HCT116 (cell line): ENCODE data around the gene IRF2BP1. TPM values are rescaled to one million over a fixed set of nuclear protein-coding genes. Genes with fewer than 3 reads are reported as not detected.

Source experiments
- ATAC-seq: fragments of 200-7000 bp; cut with Tn5 transposase; 2 replicates; pipeline ENCODE4 v1.9.1; 2020; ENCODE audit warnings: mild to moderate bottlenecking, moderate library complexity
- BruUV-seq: library from RNA; stranded (reverse); fragments of 400-500 nt; replicated peaks from 2 replicates; lab custom pipeline; 2021; lab: Mats Ljungman, UMichigan
- CTCF ChIA-PET: fragments of 300-600 bp; sonication (Branson Sonifier 250); formaldehyde crosslinking; loops from one replicate; lab custom pipeline; 2021; ENCODE audit warnings: antibody characterized with exemption; lab: Charles Lee
- POLR2A ChIA-PET: fragments of 300-600, 350-600 bp; sonication (Branson Sonifier 250); formaldehyde crosslinking; loops from one replicate; lab custom pipeline; 2021; ENCODE audit warnings: antibody characterized with exemption; lab: Charles Lee
- RAD21 ChIA-PET, 2 experiments: fragments of 300-600 bp; sonication (Branson Sonifier 250); formaldehyde crosslinking; loops; one replicate each; lab custom pipeline; 2023; ENCODE audit warnings: low total read pairs in 2 of 2; ENCODE audit not compliant: uncharacterized antibody in 2 of 2, unreplicated experiment in 2 of 2, low non-redundant PET in 1 of 2; lab: Charles Lee
- DNase-seq: peaks from one replicate; pipeline ENCODE4 v3.0.0-alpha.2; 2010; ENCODE audit warnings: low read depth, low spot score
- H2AFZ ChIP-seq: fragments of 200-600 bp; shearing (Covaris generic), sonication (generic); 2 replicates; pipeline ENCODE4 v1.6.1; 2017; ENCODE audit warnings: low read depth, mixed run types, mixed read lengths, antibody characterized with exemption, low read length; ENCODE audit not compliant: poor library complexity, severe bottlenecking
- H3K27ac ChIP-seq: 2 replicates; pipeline ENCODE4 v1.5.1; 2012; ENCODE audit warnings: low read depth, low read length
- H3K27me3 ChIP-seq: fragments of 200-600 bp; sonication (generic); 2 replicates; pipeline ENCODE4 v1.6.1; 2016; ENCODE audit warnings: mixed run types, low read length, mixed read lengths; ENCODE audit not compliant: insufficient read depth
- H3K36me3 ChIP-seq, 2 experiments: fragments of 200-500 bp in 1 of 2; fragments of 200-600 bp in 1 of 2; sonication (Bioruptor generic) in 1 of 2; sonication (generic) in 1 of 2; 2 replicates each; pipeline versions ENCODE4 v1.5.1 to v1.6.1; 2014 to 2016; ENCODE audit warnings: low read length in 2 of 2, inconsistent platforms in 1 of 2, mixed read lengths in 1 of 2, mixed run types in 1 of 2; ENCODE audit not compliant: insufficient read depth in 2 of 2, control insufficient read depth in 1 of 2
- H3K4me1 ChIP-seq, 2 experiments: fragments of 200-600 bp in 1 of 2; sonication (generic) in 1 of 2; 2 replicates each; pipeline versions ENCODE4 v1.5.1 to v1.6.1; 2012 to 2017; ENCODE audit warnings: low read length in 2 of 2, inconsistent platforms in 1 of 2, mild to moderate bottlenecking in 1 of 2, mixed read lengths in 1 of 2, mixed run types in 1 of 2, moderate library complexity in 1 of 2; ENCODE audit not compliant: insufficient read depth in 2 of 2, control insufficient read depth in 1 of 2
- H3K4me2 ChIP-seq: fragments of 200-600 bp; sonication (generic); 2 replicates; pipeline ENCODE4 v1.6.1; 2017; ENCODE audit warnings: mixed run types, low read length, mixed read lengths
- H3K4me3 ChIP-seq, 2 experiments: fragments of 200-600 bp in 1 of 2; sonication (generic) in 1 of 2; replicated peaks in 1 of 2; 2 replicates each; pipeline ENCODE4 v1.5.1; 2011 to 2016; ENCODE audit warnings: low read length in 2 of 2, control low read depth in 1 of 2, low read depth in 1 of 2, mild to moderate bottlenecking in 1 of 2, mixed read lengths in 1 of 2, mixed run types in 1 of 2
- H3K79me2 ChIP-seq: fragments of 200-600 bp; sonication (generic); 2 replicates; pipeline ENCODE4 v1.6.1; 2017; ENCODE audit warnings: mild to moderate bottlenecking, mixed run types, low read length, moderate library complexity, mixed read lengths; ENCODE audit not compliant: insufficient read depth
- H3K9ac ChIP-seq: fragments of 200-600 bp; sonication (generic); 2 replicates; pipeline ENCODE4 v1.6.1; 2016; ENCODE audit warnings: low read length, mixed read lengths
- H3K9me2 ChIP-seq: fragments of 200-600 bp; sonication (generic), shearing (Covaris generic); 2 replicates; pipeline ENCODE4 v1.6.1; 2017; ENCODE audit warnings: mixed run types, mild to moderate bottlenecking, moderate library complexity; ENCODE audit not compliant: insufficient read depth
- H3K9me3 ChIP-seq, 2 experiments: fragments of 200-500 bp in 1 of 2; fragments of 200-600 bp in 1 of 2; sonication (Bioruptor generic) in 1 of 2; sonication (generic) in 1 of 2; 2 replicates each; pipeline ENCODE4 v1.6.1; 2014 to 2017; ENCODE audit warnings: low read length in 2 of 2, mixed read lengths in 2 of 2, inconsistent platforms in 1 of 2, low read depth in 1 of 2, mild to moderate bottlenecking in 1 of 2, mixed run types in 1 of 2, moderate library complexity in 1 of 2; ENCODE audit not compliant: control insufficient read depth in 1 of 2, insufficient read depth in 1 of 2
- H4K20me1 ChIP-seq: fragments of 200-600 bp; sonication (generic), shearing (Covaris generic); 2 replicates; pipeline ENCODE4 v1.6.1; 2017; ENCODE audit warnings: mixed run types, mild to moderate bottlenecking, moderate library complexity; ENCODE audit not compliant: insufficient read depth
- ATF3 ChIP-seq: IDR thresholded peaks from 2 replicates; pipeline ENCODE4 v1.6.1; 2012
- CBX3 ChIP-seq: IDR thresholded peaks from 2 replicates; pipeline ENCODE4 v1.6.1; 2012; ENCODE audit warnings: low read depth
- CEBPB ChIP-seq: IDR thresholded peaks from 2 replicates; pipeline ENCODE4 v1.6.1; 2012; ENCODE audit warnings: low read depth
- EGR1 ChIP-seq: IDR thresholded peaks from 2 replicates; pipeline ENCODE4 v1.6.1; 2012; ENCODE audit warnings: low read depth
- ELF1 ChIP-seq: IDR thresholded peaks from 2 replicates; pipeline ENCODE4 v1.6.1; 2012; ENCODE audit warnings: low read depth, borderline replicate concordance
- EZH2phosphoT487 ChIP-seq: fragments of 200-600 bp; IDR thresholded peaks from 2 replicates; pipeline ENCODE4 v1.6.1; 2018; ENCODE audit warnings: antibody characterized with exemption, borderline replicate concordance
- JUND ChIP-seq: IDR thresholded peaks from 2 replicates; pipeline ENCODE4 v1.6.1; 2012
- MAX ChIP-seq: IDR thresholded peaks from 2 replicates; pipeline ENCODE4 v1.6.1; 2012
- POLR2A ChIP-seq: IDR thresholded peaks from 2 replicates; pipeline ENCODE4 v1.7.0; 2011; ENCODE audit warnings: borderline replicate concordance; ENCODE audit not compliant: insufficient read depth, insufficient read length; ENCODE audit errors: extremely low read depth
- POLR2AphosphoS5 ChIP-seq: IDR thresholded peaks from 2 replicates; pipeline ENCODE4 v1.6.1; 2011; ENCODE audit warnings: mild to moderate bottlenecking, low read depth, low read length, moderate library complexity
- RAD21 ChIP-seq: IDR thresholded peaks from 2 replicates; pipeline ENCODE4 v1.6.1; 2012; ENCODE audit warnings: low read depth, mild to moderate bottlenecking
- SIN3A ChIP-seq: IDR thresholded peaks from 2 replicates; pipeline ENCODE4 v1.6.1; 2012; ENCODE audit warnings: low read depth
- SP1 ChIP-seq: IDR thresholded peaks from 2 replicates; pipeline ENCODE4 v1.6.1; 2012; ENCODE audit warnings: low read depth
- SRF ChIP-seq: IDR thresholded peaks from 2 replicates; pipeline ENCODE4 v1.6.1; 2012; ENCODE audit warnings: low read depth
- ZBTB33 ChIP-seq: IDR thresholded peaks from 2 replicates; pipeline ENCODE4 v1.6.1; 2011; ENCODE audit warnings: mild to moderate bottlenecking, low read length, moderate library complexity; ENCODE audit not compliant: insufficient replicate concordance; ENCODE audit errors: extremely low read depth
- ZFX ChIP-seq: fragments of 450-650 bp; IDR thresholded peaks from 2 replicates; pipeline ENCODE4 v1.6.1; 2017
- ZNF274 ChIP-seq: fragments of 200-500 bp; sonication (Bioruptor generic); IDR thresholded peaks from 2 replicates; pipeline ENCODE4 v1.6.1; 2014; ENCODE audit warnings: mild to moderate bottlenecking, low read depth, low read length, inconsistent platforms
- intact Hi-C: fragments of 100-400 bp; cut with micrococcal nuclease; formaldehyde crosslinking; loops from 2 replicates; pipeline ENCODE4 v1.10.0; 2022
- total RNA-seq: library from RNA; stranded (reverse); gene quantifications from one replicate; pipeline ENCODE4 v1.2.1, GENCODE V29; 2021; ENCODE audit not compliant: unreplicated experiment
- TF ChIP-seq, protein P1 (sequence below), 3 experiments: fragments of 200-600 bp in 1 of 3; sonication (generic) in 1 of 3; IDR thresholded peaks in 2 of 3; conservative IDR thresholded peaks in 1 of 3; 2 replicates each; pipeline ENCODE4 v1.5.1; 2012 to 2017; ENCODE audit warnings: low read depth in 2 of 3, low read length in 2 of 3, antibody characterized with exemption in 1 of 3, borderline replicate concordance in 1 of 3, control low read depth in 1 of 3, mild to moderate bottlenecking in 1 of 3, mixed read lengths in 1 of 3, mixed run types in 1 of 3, moderate library complexity in 1 of 3; ENCODE audit not compliant: insufficient read depth in 1 of 3

Gene IRF2BP1
- total RNA-seq, 1 experiment from 2014 or later = 33.9 TPM

DNA sequence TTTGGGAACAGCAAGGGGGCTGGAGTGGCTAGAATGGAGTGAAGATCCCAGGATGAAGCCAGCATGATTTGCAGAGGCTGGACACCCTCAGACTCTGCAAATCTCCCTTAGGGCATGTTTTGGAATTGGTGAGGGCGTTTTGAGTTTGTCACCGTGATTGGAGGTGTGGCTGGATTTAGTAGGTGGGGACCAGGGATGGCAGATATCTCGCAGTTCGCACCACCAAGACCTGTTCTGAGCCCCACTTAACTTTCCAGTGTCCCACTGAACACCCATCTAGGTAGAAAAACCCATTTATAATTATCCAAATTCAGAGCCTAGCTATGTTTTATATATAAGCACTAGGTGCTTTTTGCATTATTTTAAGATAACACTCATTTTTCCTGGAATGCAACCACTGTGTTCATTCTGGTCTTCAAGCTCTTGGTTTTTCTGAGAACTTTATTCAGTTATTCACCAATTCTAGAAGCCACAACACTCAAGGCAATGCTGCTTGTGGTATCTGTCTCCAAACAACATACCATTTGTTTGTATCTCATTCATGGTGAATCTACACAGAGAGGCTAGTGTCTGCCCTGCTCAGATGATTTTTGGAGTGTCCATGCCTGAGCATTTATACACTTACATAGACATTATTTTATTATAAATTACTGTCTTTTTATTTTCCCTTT is 31.6 kb upstream of the IRF2BP1 start:
- no peaks in the 10 kb centered on the region for H4K20me1 ChIP-seq
- no peaks in the 10 kb centered on the region for H3K27me3 ChIP-seq
- no peak overlapping the region for H3K4me3 ChIP-seq
- no peaks in the 10 kb centered on the region for H3K9me3 ChIP-seq
- no TSS peak for BruUV-seq
- no peak overlapping the region for H3K27ac ChIP-seq
- RAD21 ChIA-PET = no interaction called here
- no peak for DNase-seq
- no peak overlapping the region for H3K9ac ChIP-seq
- H2AFZ ChIP-seq = no peak overlapping the region
- H3K4me2 ChIP-seq = no peak overlapping the region
- no peaks in the 10 kb centered on the region for H3K79me2 ChIP-seq
- H3K4me1 ChIP-seq = peaks cover 4 to 12% of the 10 kb centered on the region in 2 experiments; a peak in 3 of 4 replicates
- POLR2A ChIA-PET = interaction anchor here (0.7 to 1.3 kb wide), 2 partner anchors 10 to 243 kb away, joined by 3 read pairs; no protein-coding TSS in a partner anchor
- H3K36me3 ChIP-seq = no peaks in the 10 kb centered on the region
- no peaks in the 10 kb centered on the region for H3K9me2 ChIP-seq
- CTCF ChIA-PET = no interaction called here
- TF ChIP-seq CEBPB (no peak), MAX (no peak), SP1 (no peak), CBX3 (no peak), EGR1 (no peak), ELF1 (no peak), SRF (no peak), RAD21 (no peak), SIN3A (no peak), POLR2A (no peak), ATF3 (no peak), ZNF274 (no peak), POLR2AphosphoS5 (no peak), JUND (no peak), ZBTB33 (no peak), ZFX (no peak), EZH2phosphoT487 (no peak)
- TF ChIP-seq, protein P1, sequence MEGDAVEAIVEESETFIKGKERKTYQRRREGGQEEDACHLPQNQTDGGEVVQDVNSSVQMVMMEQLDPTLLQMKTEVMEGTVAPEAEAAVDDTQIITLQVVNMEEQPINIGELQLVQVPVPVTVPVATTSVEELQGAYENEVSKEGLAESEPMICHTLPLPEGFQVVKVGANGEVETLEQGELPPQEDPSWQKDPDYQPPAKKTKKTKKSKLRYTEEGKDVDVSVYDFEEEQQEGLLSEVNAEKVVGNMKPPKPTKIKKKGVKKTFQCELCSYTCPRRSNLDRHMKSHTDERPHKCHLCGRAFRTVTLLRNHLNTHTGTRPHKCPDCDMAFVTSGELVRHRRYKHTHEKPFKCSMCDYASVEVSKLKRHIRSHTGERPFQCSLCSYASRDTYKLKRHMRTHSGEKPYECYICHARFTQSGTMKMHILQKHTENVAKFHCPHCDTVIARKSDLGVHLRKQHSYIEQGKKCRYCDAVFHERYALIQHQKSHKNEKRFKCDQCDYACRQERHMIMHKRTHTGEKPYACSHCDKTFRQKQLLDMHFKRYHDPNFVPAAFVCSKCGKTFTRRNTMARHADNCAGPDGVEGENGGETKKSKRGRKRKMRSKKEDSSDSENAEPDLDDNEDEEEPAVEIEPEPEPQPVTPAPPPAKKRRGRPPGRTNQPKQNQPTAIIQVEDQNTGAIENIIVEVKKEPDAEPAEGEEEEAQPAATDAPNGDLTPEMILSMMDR (IDR thresholded peaks at IDR 0.05 in 2 of 3, conservative IDR thresholded peaks at IDR 0.05 in 1 of 3; ENCODE audit: borderline replicate concordance in 1 of 3, insufficient read depth in 1 of 3, low read depth in 2 of 3, low read length in 2 of 3) = no peak
- TF ChIP-seq, all 23 proteins: peak for 0
- ATAC-seq = no peak
- intact Hi-C loops = no loop called here
